Activated CD4-positive, CD25-positive, alpha-beta regulatory T cell treated with anti-CD3 and anti-CD28 coated beads, Interleukin-2, amount 50 U/mL, for 16 hours (primary cell): ENCODE measurements around the gene PGAM4.
"Not testable (repeated sequence)": the region's sequence is repeated elsewhere in the genome, so short reads cannot be mapped to it uniquely, and the experiment has no call there.

Source experiments
- DNase-seq: peaks from one replicate; pipeline ENCODE4 v3.0.0-alpha.2; 2020; ENCODE audit warnings: low read depth, low spot score

PGAM4 gene

GRCh38 chrX:77969538-77969937, at the start of gene PGAM4:
PGAM4 (minus strand) TSS chrX:77969638; CDS start chrX:77969638, 0 bp downstream.
- no peak for DNase-seq

GRCh38 chrX:78011846-78012245, 42.4 kb upstream of the PGAM4 start:
- DNase-seq = no peak

DNA sequence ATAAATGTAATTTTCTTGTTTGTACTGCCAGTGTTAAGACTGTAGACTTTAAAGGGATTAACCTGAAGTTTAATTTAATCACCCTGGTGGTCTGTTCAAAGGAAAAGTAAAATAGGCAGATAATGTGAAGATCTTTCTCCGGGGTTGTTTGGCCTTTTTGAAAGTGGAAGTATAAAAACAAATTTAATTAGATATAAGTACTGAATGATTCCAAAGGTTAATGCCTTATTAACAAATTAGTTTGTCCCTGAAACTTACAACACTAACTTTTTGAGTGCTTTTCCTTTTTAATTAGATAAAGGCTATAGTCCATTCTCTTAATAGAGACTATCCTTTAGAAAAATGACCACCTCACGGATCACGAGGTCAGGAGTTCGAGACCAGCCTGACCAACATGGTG, 10.4 kb upstream of the PGAM4 start:
- no peak for DNase-seq

DNA sequence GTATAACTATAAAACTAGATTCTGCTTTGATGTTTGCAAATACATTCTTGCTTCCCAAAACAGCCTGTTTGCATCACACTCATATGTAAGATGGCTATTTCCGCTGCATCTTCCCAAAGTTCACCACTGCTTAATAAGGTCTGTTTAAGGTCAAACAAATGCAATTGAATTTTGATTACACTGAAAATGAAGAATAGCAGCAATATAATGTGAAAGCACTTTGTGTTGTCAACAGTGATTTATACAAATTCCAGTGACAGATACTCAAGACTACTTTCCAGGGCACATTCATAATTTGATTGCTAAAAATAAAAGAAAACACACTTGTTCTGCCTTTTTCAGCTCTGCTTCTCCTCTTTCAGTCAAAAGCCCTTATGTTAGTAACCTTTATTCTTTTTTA, 8.1 kb upstream of the PGAM4 start:
- no peak for DNase-seq

DNA sequence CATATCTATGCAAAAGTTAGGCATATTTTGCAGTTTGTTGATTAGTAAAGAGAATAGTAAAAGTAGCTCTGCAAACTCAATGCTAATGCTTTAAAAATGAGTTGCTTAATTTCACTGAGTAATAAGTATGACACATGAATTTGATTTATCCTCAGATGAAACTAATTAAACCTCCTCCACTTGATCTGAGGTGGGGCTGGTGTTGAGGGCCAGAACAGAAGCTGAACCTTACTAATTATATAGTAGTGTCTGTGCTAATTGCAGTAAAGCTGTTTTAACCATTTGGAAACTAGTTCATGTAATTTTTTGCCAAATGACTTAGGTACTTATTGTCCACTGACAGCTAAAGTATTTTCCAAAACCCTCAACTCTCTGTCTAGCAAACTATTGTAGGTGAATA, 7.7 kb upstream of the PGAM4 start:
- no peak for DNase-seq

- DNase-seq = no peak
Observed at GRCh38 chrX:77975755-77976154, 6.3 kb upstream of the PGAM4 start.

DNA sequence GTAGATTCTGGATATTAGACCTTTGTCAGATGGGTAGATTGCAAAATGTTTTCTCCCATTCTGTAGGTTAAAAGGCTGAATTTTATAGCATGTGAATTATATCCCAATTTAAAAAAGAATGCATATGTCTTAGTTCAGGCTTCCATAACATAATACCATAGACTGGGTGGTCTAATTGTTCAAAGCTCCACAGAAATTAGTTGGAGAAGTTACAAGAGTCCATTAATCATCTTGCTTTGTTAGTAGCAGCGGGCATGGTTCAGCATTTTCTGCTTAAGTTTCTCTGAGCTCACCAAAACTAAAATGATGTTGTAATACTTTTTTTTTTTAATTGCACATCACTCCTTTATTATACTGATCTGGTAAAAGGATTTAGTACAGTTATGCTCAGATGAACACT, 1.8 kb downstream of the PGAM4 start:
- DNase-seq = no peak

DNA sequence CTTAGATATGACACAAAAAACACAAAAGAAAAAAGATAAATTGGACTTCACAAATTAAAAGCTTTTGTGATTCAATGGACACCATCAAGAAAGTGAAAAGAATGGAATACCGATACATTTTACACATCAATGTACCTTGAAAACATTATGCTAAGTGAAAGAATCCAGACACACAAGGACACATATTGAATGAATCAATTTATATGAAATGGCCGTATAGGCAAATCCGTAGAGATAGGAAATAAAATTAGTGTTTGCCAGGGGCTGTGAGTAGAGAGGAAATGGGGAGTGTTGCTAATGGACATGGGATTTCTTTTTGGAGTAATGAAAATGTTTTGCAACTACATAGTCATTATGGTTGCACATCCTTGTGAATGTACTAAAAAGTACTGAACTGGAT, 3.1 kb downstream of the PGAM4 start:
- no peak for DNase-seq

DNA sequence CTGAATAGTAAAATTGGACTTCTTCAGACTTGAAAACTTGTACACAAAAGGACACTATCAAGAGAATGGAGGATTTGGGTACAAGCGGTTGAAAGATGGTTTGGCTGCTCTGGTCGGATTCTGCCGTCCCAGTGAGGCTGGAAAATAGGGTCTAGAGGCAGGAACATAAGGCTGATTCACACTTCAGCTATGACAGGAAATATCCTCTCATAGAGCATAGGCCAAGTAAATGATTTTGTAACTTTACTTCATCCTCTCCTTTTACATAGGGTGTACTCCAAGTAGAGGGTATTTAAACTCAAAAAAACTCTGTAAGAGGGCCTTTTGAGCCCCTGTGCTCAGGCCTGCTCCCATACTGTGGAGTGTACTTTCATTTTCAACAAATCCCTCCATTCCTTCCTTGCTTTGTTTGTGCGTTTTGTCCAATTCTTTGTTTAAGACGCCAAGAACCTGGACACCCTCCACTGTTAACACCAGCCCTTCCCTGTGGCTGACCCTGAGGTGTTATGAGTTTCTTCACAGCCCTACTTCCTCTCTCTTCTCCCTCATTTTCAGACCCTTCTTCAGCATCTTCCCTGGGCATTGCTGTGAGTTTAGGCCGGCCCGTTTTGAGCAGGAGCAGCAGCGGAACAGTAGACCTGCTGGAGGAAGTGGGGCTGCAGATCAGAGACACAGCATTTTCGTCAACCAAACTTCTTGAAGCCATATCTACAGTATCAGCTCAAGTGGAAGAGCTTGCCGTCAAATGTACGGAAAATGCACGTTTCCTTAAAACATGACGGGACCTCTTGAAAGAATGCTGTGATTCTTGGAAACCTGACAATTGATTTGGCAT, 7.2 kb downstream of the PGAM4 start:
- no peak for DNase-seq

- no peak for DNase-seq
Observed at GRCh38 chrX:77961063-77961462, 8.4 kb downstream of the PGAM4 start.

- DNase-seq = no peak
Observed at GRCh38 chrX:77960567-77960966, 8.9 kb downstream of the PGAM4 start.

GRCh38 chrX:77953708-77954107, 15.7 kb downstream of the PGAM4 start:
- no peak for DNase-seq

- no peak for DNase-seq
Observed at GRCh38 chrX:77953302-77953701, 16.1 kb downstream of the PGAM4 start.

GRCh38 chrX:77952173-77952572, 17.3 kb downstream of the PGAM4 start:
- DNase-seq = no peak

DNA sequence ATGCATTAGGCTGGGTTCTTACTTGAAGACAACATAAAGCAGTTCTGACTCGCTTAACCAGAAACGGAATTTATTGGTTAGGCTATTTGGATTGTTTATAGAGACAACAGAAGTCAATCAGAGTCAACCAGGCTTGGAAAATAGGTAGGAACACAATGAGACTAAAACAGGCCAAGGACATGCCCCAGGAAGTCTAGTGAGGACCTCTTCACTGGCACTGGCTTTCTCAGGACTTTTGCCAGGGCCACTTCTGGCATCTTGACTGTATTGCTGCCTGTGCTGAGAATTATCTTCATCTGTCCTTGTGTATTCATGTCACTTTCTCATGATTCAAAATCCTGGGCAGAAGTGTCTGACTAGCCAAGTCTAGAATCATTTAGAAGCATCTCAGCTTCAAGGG, 19.6 kb downstream of the PGAM4 start:
- DNase-seq = no peak

DNA sequence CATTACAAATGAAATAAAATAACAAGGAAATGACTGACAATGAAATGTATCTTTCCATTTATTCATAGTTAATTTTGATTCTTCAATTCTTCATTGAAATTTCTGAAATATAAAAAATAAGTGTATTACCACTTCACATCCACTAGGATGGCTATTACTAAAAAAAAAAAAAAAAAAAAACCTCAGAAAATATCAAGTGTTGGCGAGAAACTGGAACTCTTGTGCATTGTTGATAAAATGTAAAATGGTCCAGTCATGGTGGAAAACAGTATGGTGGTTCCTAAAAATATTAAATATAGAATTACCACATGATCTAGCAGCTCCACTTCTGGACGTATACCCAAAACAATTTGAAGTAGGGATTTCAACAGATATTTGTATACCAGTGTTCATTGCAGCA, 22.9 kb downstream of the PGAM4 start:
- DNase-seq = no peak

GRCh38 chrX:77945910-77946545, 23.4 kb downstream of the PGAM4 start:
- DNase-seq = no peak

GRCh38 chrX:77945031-77945430, 24.4 kb downstream of the PGAM4 start:
- not testable (repeated sequence) for DNase-seq

DNA sequence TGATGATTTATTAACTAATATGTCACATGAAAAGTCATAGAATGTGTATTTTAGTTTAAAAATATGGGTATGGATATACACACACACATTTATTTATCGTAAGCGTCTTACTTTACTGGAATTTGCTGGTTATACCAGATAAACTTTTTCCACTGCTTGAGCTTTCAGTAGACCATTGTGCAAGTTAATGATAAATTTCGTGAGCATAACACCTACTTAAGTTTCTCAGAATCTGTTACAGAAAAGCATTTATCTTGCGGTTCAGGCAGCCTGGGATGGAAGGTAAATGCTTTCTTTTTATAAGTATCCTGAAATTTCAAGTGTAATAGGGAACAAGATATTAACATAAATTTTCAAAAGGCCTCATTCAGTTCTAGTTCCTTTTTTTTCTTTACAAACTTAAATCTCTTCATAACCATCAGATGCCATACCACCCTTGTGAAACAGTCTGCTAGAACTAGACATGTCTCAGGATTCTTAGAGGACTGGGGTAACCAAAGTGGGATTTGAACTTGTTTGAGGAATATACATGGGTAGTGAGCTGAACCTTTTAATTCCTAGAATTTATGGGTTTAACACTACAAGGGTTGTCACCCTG, 31.3 kb downstream of the PGAM4 start:
- no peak for DNase-seq

- DNase-seq = no peak
Observed at GRCh38 chrX:77937291-77937690, 32.1 kb downstream of the PGAM4 start.

DNA sequence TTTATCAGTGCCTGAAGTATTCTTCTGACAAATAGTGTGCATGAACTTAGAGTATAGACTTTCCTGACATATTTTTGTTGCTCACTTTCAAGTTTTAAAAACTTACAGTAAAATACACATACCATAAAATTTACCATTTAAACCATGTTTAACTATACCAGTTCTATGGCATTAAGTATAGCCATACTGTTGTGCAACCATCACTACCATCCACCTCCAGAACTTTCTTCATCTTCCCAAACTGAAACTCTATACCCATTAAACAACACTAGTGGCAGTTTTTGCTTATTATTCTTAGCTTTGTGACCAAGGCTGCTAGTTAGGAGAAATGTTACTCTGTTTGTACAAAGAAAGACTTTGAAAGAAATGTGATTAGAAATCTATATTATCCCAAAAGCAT, 33.1 kb downstream of the PGAM4 start:
- no peak for DNase-seq

DNA sequence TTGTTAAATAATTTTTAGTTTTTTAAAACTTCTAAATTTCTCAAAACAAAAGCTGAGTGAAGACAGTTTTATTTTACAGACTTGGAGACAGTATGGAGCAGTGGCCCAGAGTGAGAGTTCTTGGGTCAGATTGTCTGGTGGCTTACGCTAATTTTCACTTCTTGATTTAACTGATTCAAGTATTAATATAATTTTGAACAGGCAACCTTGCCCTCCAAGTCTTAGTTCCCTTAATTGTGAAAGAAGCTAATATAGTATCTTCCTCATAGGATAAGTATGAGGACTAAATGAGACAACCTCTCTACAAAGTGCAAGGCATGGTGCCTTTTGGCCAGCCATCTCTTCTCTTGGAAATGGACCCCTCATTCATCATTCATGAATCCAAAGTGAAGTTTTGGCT, 33.6 kb downstream of the PGAM4 start:
- no peak for DNase-seq

DNA sequence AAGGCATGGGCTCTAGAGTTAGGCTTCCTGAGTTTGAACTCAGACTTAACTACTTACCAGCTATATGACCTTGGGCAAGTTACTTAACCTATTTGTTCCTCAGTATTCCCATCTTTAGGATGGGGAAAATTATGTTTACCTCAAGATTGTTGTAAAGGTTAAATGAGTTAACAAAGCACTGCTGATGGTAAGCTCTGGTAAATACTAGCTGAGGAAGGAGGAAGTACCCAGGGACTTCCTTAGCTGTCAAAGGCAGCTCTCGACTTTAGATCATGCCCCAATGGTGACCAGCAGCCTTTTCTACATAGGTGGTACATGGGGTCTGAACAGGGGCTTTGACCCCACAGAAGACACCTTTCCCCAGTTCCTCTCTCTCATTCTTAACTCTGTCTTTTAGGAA, 38.9 kb downstream of the PGAM4 start:
- DNase-seq = no peak
